NCI-H2171 treated with DMSO at 0.1 percent for 48 hours (cell line): Measurements from ENCODE around the gene EIF4EBP3.

Experiments
- DNase-seq: peaks from one replicate; lab custom pipeline; 2025; lab: John Stamatoyannopoulos, UW

The EIF4EBP3 gene

DNA sequence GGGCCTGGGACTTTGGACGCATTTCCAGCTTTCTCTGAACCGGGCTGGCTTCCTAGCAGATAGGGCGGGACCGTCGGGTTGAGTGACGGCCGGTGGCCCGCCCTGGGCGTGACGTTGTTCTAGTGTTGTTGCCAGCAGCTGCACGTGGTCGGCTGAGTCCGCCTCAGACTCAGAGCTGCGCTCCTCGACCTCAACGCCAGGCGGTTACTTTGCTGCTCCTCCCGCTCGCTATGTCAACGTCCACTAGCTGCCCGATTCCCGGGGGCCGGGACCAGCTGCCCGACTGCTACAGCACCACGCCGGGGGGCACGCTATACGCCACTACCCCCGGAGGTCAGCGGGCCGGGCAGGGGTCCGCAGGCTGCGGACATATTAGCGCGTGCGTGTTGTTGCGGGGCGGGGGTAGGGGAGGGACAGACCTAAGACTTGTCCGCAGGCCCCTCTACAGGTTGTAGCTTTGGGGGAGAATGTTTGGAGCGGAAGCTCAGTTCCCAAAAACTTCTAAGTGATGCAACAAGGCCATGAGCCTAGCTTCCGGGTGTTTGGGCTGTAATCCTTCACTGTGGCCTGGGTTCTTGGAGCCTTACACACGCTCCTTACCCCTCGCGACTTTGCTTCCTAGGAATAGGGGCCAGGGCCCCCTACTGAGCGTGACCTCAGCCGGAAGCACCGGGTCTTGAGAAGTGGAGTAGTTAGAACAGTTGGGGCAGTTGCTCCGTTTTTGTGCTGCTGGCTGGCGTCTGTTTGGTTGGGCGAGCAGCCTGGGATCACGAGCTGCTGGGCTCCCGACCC is at the start of gene EIF4EBP3:
Gene EIF4EBP3, plus strand, starts transcription at position 155 of the 792 bp plus-strand sequence. Its CDS starts 76 bp downstream, at position 231.
- DNase-seq, result peak; percentile 75

DNA sequence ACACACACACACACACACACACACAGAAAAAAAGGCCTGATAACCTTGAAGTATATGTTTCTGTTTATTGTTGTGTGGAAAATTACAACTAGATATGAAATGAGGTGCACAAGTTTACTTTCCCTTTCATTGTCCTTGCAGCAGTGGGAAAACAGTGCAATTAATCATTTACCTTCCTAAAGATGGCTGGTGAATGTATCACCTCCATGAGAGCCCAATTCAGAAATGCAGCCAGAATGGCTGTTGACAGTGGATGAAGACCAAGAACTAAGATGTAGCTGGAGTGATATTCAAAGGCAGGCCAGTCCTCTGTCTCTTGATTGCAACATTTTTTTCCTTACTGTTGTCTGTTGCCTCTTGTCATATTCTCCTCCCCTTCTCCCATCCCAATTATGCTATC is 49.6 kb upstream of the EIF4EBP3 start:
- no peak for DNase-seq

DNA sequence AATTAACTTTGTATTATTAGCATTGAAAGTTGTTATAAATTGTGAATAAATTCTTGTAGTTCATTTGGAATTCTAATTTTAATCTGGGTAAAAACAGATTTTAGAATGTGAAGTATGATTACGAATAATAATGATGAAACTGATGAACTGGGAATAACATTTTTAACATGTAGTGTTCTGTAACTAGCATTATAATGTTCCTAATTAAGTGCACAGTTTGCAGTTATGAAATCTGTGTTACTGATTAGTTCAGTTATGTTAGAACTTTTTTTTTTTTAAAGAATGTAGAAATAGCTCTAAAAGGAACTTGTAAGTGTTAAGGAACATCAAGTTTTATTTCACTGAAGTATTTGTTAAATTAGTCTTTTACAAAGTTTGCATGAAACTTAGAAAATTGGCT is 48.9 kb upstream of the EIF4EBP3 start:
- no peak for DNase-seq

DNA sequence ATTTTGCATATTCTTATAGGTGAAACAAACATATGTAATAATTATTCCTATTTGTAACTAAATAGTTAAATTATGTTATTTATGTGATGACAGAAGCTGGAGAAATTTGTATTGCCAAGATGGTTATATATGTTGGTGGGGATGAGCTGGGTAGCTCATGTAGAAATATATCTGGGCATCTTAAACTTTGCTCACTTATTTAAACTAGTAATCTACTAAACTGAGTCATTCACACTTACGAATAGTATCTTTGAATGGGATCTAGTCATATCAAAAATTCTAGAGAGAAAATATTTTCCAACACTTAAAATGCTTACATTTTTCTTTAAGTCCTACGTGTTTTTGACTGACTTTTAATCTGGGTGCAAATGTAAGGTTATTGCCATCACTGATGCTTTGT is 44.6 kb upstream of the EIF4EBP3 start:
- DNase-seq, result no peak

DNA sequence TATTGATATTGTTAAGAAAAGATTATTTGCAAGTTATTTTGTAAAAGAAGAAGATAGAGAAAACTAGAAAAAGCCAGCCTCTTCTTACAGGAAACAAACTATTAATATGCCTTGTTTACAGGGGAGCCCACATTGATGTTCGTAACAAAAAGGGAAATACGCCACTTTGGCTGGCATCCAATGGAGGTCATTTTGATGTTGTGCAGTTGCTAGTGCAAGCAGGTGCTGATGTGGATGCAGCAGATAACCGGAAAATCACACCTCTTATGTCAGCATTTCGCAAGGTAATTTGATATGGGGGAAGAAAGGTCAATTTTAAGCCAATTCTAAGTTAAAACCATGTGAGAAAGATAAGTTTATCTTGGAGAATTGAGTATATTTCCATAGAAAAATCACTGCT is 37.6 kb upstream of the EIF4EBP3 start:
- DNase-seq, result no peak

DNA sequence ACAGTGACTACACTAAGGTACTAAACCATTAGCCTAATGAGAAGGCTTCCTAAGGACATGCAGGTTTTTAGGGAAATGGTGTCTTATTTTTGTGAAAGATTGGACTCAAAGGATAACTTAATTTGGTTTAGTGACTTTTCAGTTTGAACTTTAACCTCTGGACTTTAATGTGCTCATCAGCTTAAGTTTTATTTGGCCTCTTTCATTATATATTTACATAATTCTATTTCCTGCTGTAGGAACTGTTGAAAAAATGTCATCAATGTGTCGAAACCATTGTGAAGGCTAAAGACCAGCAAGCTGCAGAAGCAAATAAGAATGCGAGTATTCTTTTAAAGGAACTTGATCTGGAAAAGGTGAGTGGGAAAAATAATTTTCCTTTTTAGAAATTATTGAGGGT is 34.3 kb upstream of the EIF4EBP3 start:
- no peak for DNase-seq

DNA sequence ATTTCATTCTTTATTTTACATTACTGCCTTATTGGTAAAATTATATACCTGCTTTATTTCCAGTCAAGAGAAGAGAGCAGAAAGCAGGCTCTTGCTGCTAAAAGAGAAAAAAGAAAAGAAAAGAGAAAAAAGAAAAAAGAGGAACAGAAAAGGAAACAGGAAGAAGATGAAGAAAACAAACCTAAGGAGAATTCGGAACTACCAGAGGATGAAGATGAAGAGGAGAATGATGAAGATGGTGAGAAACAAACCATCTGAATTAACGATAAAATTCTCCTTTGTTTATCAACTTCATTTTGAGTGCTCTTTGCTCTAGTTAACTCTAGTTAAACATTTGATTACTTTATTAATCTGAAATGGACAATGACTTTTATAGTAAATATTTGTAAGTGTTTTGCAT is 23.5 kb upstream of the EIF4EBP3 start:
- no peak for DNase-seq

DNA sequence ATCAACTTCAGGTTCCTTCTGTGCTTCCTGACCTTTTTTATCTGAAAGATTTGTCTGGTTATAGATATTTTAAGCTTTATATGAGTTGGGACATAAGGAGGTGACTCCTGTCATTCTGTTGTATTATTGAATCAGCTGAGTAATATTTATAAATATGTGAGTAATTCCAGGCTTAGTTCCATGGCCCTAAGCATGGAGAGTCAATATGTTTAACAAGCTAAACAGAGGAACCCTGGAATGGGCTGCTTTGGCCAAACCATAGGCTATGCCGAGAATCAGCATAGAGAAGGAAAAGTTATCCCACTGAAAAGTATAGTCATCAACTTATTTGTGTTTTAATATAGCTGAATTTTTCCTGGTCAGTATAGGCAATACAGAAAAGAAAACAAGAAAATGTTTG is 7.2 kb upstream of the EIF4EBP3 start:
- no peak for DNase-seq

DNA sequence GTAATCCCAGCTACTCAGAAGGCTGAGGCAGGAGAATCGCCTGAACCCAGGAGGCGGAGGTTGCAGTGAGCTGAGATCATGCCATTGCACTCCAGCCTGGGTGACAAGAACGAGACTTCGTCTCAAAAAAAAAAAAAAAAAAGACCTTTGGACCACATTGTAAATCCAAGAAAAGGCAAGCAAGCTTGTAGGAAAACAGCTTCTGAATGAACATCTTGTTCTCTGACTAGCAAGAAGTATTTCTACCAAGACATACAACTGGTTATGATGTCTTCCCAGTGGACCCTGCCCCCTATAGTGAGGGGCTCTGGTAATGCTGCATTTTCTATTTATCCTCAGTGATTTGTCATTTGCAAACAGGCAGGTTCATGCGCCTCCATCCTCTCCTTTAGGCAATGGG is 4.5 kb upstream of the EIF4EBP3 start:
- DNase-seq, result no peak

DNA sequence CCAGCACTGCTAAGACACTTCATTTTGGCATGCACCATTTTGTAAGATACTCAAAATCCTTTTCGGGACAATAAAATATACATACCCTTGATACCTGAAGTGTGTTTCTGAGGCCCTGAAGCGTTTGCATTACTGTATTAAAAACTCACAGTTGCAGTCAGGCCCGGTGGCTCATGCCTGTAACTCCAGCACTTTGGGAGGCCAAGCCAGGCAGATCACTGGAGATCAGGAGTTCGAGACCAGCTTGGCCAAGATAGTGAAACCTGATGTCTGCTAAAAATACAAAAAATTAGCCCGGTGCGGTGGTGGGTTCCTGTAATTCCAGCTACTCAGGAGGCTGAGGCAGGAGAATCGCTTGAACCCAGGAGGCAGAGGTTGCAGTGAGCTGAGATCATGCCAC is 2.5 kb upstream of the EIF4EBP3 start:
- DNase-seq, result no peak

DNA sequence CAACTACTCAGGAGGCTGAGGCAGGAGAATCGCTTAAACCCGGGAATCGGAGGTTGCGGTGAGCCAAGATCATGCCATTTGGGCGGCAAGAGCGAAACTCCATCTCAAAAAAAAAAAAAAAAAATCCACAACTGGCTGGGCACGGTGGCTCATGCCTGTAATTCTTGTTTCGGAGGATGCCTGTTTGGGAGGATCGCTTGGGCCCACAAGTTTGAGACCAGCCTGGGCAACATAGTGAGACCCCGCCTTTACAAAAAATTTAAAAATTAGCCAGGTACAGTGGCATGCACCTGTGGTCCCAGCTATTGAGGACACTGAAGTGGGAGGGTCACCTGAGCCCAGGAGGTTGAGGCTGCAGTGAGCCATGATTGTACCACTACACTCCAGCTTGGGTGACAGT is 1.9 kb upstream of the EIF4EBP3 start:
- no peak for DNase-seq

DNA sequence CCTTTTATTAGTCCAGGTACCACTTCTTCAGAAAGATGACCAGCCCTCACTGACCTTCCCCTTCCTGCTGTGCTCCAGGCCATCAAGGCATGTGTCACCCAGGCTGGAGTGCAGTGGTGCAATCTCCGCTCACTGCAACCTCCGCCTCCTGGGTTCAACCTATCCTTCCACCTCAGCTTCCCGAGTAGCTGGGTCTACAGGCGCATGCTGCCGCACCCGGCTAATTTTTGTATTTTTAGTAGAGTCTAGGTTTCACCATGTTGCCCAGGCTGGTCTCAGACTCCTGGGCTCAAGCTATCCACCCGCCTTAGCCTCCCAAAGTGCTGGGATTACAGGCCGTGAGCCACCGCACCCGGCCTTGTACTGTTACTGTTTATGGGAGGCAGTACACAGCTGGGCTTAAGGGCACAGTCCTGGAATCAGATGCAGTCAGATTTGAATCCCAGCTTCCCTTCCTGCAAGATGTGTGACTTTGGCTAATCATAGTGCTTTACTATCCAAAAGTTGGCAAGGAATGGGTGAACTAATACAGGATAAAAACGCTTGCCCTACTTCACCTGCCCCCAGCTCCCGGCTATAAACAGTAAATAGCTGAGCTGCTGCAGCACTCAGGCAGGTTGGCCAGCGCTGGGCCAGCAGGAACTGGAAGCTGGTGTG is 483 bp upstream of the EIF4EBP3 start:
- DNase-seq, result no peak

DNA sequence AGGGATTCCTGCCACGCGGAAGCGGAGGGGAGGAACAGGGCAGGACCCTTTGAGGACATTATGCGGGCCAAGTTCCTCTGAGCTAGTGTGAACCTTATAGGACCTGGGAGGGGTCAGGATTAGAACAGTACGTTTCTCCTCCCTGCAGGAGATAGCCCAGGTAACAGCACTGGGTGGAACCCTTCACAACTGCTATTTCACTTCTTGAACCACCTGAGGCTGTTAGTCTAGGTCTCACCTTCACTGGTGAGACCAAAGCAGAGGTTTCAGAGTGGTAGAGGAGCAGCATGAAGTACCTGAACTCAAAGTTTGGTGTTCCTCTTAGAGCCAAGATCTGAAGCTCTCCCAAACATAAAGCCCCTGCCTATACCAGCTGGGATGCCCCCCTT is 832 bp downstream of the EIF4EBP3 start:
- no peak for DNase-seq

DNA sequence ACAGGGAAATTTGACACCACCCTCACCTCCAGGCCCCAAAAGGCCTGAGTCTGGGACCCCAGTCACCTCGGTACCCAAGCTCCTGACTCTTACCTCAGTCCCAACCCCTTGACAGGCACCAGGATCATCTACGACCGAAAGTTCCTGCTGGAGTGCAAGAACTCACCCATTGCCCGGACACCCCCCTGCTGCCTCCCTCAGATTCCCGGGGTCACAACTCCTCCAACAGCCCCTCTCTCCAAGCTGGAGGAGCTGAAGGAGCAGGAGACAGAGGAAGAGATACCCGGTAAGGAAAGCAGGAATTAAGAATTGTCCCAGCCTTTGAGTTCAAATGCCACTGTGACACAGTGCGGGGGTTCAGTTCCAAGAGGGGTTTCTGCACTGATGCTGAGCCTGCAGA is 1.3 kb downstream of the EIF4EBP3 start:
- no peak for DNase-seq

DNA sequence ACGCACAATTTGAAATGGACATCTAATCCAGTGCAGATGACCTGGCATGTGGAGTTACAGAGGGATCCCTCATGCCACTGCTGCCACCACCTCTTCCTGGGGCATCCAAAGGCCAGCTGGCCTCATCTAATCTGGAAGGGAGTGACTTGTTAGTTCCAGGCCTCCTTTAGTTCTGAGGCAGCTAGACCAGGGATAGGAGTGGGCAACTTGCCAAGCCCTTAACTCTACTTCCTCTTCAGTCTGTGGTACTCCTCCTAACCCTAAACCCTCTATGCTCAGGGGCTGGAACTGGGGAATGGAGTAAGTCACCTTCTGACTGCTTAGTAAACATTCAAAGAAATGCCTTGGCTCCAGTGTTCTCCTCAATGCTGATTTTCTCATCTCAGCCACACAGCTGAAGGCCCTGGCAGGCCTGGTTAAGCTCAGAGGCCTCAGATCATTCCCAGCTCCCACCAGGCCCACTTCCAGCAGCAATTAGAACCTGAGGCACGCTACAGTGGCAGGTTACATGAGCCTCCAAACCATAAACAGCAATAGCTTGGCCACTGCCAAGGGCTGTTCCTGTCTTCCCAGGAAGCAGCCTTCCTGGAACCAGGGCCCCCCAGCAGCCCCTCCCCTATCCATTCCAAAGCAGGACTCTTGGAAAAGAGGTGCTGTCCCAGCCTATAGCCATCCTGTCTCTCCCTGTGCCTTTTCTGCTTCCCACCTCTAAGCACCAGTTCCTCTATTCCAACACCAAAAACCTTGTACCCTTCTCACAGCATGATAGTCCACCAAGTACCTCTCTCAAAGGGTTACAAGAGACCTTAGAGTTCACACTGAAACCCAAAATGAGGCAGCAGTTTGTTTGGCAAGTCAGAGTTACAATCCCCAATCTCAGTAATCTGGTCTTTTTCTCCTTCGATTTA is 2.0 kb downstream of the EIF4EBP3 start:
- DNase-seq, result no peak

DNA sequence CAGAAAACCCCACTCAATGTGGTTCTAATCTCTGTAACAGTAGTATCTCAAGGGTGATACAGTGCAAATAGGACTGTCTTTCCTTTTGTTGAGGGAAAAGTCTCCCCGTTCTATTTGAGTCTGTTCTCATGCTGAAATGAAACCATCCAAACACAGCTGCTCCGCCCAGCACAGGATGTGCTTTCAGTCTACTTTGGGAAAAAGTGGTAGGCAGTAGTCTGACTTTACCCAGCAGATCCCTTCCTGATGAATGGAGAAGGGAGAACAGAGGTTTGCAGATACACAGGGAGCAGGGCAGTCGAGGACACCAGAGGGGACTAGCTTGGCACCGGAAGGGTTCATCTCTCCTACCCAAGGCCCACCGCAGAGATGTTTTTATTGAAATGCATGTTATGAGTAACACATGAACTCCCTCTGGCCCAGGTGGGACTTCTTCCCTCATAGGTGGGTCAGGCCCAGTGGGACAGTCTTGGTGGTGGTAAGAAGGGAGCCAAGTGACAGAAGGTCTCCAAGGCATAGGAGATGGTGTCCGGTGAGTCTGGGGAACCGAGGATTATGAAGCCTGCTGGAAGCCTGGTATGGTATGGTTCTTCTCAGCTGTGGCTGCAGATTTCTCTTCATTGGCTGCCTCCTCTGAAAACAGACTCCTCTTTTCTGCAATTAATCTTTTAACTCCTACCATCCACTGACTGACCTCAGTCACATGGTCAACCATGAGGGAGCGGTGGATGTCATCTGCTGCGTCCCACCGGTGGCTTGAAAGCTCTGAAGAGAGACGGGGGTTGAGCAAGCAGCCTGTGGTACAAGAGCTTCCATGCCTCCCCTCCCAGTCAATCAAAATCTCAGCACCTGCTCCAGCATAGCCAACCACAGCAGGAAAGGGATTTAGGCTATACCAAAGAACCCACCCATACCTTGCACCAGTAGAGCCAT is 3.0 kb downstream of the EIF4EBP3 start:
- no peak for DNase-seq

DNA sequence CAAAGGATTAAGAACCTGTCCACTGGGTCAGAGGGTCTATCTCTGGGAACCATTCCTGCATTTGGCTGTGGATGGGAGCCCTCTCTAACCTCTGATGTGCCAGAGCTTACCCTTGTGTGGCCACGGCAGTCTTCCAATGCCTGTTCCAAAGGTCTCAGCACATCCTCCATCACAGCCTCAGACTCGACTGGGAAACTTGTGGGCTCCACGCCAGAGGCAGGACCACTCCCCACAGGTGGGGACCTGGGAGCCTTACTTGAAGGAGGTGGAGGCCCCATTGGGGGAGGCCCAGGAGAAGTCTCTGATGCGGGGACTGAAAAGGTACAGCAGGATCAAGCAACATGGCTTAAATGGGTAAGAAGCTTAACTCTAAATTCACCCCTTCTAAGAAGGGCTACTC is 4.4 kb downstream of the EIF4EBP3 start:
- no peak for DNase-seq

DNA sequence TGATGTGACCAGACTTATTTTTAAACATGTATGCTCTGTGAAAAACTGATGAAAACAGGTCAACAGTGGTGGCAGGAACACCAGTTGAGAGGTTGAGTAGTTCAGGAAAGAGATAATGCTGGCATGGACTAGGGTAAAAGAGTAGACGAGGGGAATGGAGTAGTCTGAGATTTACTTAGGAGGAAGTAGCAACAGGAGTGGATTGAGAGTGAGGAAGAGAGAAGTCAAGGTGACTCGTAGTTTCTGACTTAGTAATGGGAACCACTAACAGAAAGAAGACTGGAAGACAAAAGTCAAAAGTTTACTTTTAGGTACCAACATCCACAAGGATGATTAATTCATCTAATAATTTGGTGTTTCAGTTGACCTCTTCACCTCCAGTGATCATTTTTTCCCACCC is 6.2 kb downstream of the EIF4EBP3 start:
- DNase-seq, result no peak

DNA sequence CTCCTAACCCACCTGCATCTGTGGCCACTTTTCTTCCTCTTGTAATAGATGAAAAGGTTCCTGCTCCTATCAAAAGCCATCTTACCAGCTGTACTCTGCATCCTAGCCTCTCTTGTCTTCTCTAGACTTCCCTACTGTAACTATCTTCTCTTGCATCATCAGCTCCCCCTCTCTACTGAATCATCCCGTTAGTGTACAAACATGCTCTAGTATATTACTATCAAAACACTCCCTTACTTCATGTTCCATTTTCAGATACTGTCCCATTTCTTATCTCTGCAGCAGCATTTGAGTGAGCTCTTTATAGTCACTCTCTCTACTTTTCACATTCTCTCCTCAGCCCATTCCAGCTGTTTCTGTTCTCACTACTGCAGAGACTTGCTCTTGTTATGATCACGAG is 7.0 kb downstream of the EIF4EBP3 start:
- no peak for DNase-seq

DNA sequence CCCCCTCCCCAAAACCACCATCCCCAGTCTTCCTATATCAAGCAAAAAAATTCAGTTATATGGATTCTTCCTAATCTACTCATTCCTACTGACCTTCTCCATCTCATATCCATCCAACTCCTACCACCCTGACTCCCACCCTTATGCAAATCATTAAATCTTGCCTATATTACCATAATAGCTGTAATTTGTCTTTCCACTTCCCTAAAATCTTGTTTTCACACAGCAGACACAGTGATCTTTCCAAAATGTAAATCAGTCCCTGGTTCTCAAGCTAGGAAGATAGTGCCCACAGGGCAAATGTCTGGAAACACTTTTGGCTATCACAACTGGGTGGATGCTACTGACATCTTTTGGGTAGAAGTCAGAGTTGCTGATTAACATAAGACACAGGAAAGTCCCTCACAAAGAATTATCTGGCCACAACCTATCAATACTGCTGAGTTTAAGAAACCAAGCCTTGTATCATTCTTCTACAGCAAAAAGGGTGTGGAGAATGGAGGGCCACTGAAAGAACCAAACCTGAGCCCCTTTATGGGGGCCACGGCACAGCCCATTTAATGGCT is 8.4 kb downstream of the EIF4EBP3 start:
- DNase-seq, result no peak

DNA sequence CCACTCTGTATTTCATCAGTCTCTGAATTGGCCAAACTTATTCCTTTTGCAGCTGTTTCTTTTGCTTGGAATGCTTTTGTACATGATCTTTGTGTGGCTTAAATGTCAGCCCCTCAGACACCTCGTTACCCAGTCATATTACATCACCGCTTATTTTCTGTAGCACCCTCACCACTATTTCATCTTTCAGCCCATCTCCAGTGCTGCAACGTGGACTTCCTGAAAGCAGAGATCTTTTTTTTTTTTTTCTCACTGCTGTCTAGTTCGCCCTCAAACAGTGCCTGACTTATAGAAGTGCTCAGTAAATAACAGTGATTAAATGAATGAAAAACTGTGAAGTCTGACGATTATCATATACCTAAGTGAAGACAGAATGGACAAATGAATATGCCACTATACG is 9.0 kb downstream of the EIF4EBP3 start:
- DNase-seq, result no peak
